GM23338 (cell line): ENCODE data around the gene PASK. TPM values are rescaled to one million over a fixed set of nuclear protein-coding genes. Genes with fewer than 3 reads are reported as not detected.

Experiments used
- ATAC-seq: fragments of 200-7000 bp; cut with Tn5 transposase; 3 replicates; pipeline ENCODE4 v1.9.1; 2020
- DNase-seq: peaks from one replicate; pipeline ENCODE4 v3.0.0-alpha.2; 2015; ENCODE audit warnings: low spot score
- H2AFZ ChIP-seq: fragments of 200-600 bp; sonication (generic); 2 replicates; pipeline ENCODE4 v1.8.0; 2016; ENCODE audit warnings: antibody characterized with exemption, mild to moderate bottlenecking, moderate library complexity
- H3F3A ChIP-seq: fragments of 200-600 bp; sonication (generic); replicated peaks from 2 replicates; pipeline ENCODE4 v1.8.0; 2017; ENCODE audit warnings: antibody characterized with exemption, mixed run types, low read depth
- H3K27ac ChIP-seq: fragments of 200-600 bp; sonication (generic); 2 replicates; pipeline ENCODE4 v1.6.1; 2016; ENCODE audit warnings: low read depth
- H3K27me3 ChIP-seq: fragments of 200-600 bp; sonication (generic); 2 replicates; pipeline ENCODE4 v1.8.0; 2016; ENCODE audit warnings: mild to moderate bottlenecking, mixed run types, moderate library complexity; ENCODE audit not compliant: insufficient read depth
- H3K36me3 ChIP-seq: fragments of 200-600 bp; sonication (generic); 2 replicates; pipeline ENCODE4 v1.8.0; 2016; ENCODE audit warnings: mild to moderate bottlenecking; ENCODE audit not compliant: insufficient read depth
- H3K4me1 ChIP-seq: fragments of 200-600 bp; sonication (generic); 2 replicates; pipeline ENCODE4 v1.8.0; 2016; ENCODE audit warnings: mild to moderate bottlenecking, moderate library complexity; ENCODE audit not compliant: insufficient read depth
- H3K4me2 ChIP-seq: fragments of 200-600 bp; sonication (generic); 2 replicates; pipeline ENCODE4 v1.7.1; 2017; ENCODE audit warnings: mixed run types
- H3K4me3 ChIP-seq: fragments of 200-600 bp; sonication (generic); 2 replicates; pipeline ENCODE4 v1.6.1; 2016; ENCODE audit warnings: mixed run types
- H3K79me2 ChIP-seq: fragments of 200-600 bp; sonication (generic); replicated peaks from 2 replicates; pipeline ENCODE4 v1.8.0; 2017; ENCODE audit warnings: mild to moderate bottlenecking; ENCODE audit not compliant: insufficient read depth
- H3K9me2 ChIP-seq: fragments of 200-600 bp; sonication (generic); 2 replicates; pipeline ENCODE4 v1.8.0; 2017; ENCODE audit not compliant: insufficient read depth
- H4K20me1 ChIP-seq: fragments of 200-600 bp; sonication (generic); replicated peaks from 2 replicates; pipeline ENCODE4 v1.8.0; 2017; ENCODE audit warnings: mild to moderate bottlenecking; ENCODE audit not compliant: insufficient read depth
- H3K27ac Mint-ChIP-seq: 2 replicates; pipeline ENCODE4 v1.8.0; 2020; ENCODE audit warnings: inconsistent platforms, mild to moderate bottlenecking, moderate library complexity, mixed read lengths
- H3K27me3 Mint-ChIP-seq: 3 replicates; pipeline ENCODE4 v1.8.0; 2022; ENCODE audit warnings: low read depth, mild to moderate bottlenecking, moderate library complexity, mixed read lengths, inconsistent platforms; ENCODE audit not compliant: insufficient read depth, poor library complexity
- H3K36me3 Mint-ChIP-seq: 3 replicates; pipeline ENCODE4 v1.8.0; 2021; ENCODE audit warnings: low read depth, mild to moderate bottlenecking, inconsistent platforms, moderate library complexity, mixed read lengths
- H3K4me1 Mint-ChIP-seq: 3 replicates; pipeline ENCODE4 v1.8.0; 2020; ENCODE audit warnings: mild to moderate bottlenecking, inconsistent platforms, mixed read lengths
- H3K4me3 Mint-ChIP-seq: 3 replicates; pipeline ENCODE4 v1.8.0; 2021; ENCODE audit warnings: moderate library complexity, mild to moderate bottlenecking, inconsistent platforms, mixed read lengths
- H3K9me3 Mint-ChIP-seq: 3 replicates; pipeline ENCODE4 v1.8.0; 2020; ENCODE audit warnings: moderate library complexity, mild to moderate bottlenecking, inconsistent platforms, mixed read lengths
- CREB1 ChIP-seq: fragments of 250-450 bp; sonication (Bioruptor Pico); IDR thresholded peaks from 2 replicates; pipeline ENCODE4 v1.5.0; 2020; ENCODE audit warnings: low read depth, mild to moderate bottlenecking, moderate library complexity
- EZH2 ChIP-seq: fragments of 200-600 bp; sonication (generic); IDR thresholded peaks from one replicate; pipeline ENCODE4 v1.8.0; 2017; ENCODE audit warnings: antibody characterized with exemption, mild to moderate bottlenecking, low read depth; ENCODE audit not compliant: unreplicated experiment
- EZH2phosphoT487 ChIP-seq: fragments of 200-600 bp; sonication (generic); IDR thresholded peaks from one replicate; pipeline ENCODE4 v1.8.1; 2018; ENCODE audit warnings: antibody characterized with exemption; ENCODE audit not compliant: unreplicated experiment
- JUNB ChIP-seq: IDR thresholded peaks from one replicate; pipeline ENCODE4 v1.6.1; 2016; ENCODE audit warnings: antibody characterized with exemption; ENCODE audit not compliant: unreplicated experiment
- NANOG ChIP-seq: IDR thresholded peaks from 2 replicates; pipeline ENCODE4 v1.6.1; 2016; ENCODE audit warnings: antibody characterized with exemption, borderline replicate concordance
- POLR2AphosphoS5 ChIP-seq: IDR thresholded peaks from 2 replicates; pipeline ENCODE4 v1.6.1; 2016; ENCODE audit warnings: antibody characterized with exemption, low read depth
- STAT1 ChIP-seq: IDR thresholded peaks from one replicate; pipeline ENCODE4 v1.6.1; 2016; ENCODE audit warnings: antibody characterized with exemption; ENCODE audit not compliant: unreplicated experiment
- ZNF114 ChIP-seq: fragments of 250-450 bp; sonication (Bioruptor Pico); IDR thresholded peaks from 2 replicates; pipeline ENCODE4 v1.5.0; 2020; ENCODE audit warnings: mild to moderate bottlenecking, moderate library complexity
- ZNF331 ChIP-seq: fragments of 250-450 bp; sonication (Bioruptor Pico); IDR thresholded peaks from 2 replicates; pipeline ENCODE4 v1.5.0; 2020; ENCODE audit warnings: low read depth, mild to moderate bottlenecking, moderate library complexity
- polyA plus RNA-seq: library from polyadenylated mRNA; unstranded; fragments of >200 nt; fragmentation: Nextera tagmentation; extraction: Ambion mirVana; gene quantifications from 2 replicates; pipeline ENCODE4 v1.2.1, GENCODE V29; 2016
- total RNA-seq: library from RNA; depleted of rRNA; stranded (reverse); fragments of >200 nt; shearing (Covaris generic); gene quantifications from 2 replicates; pipeline ENCODE4 v1.2.3, GENCODE V29; 2014
- TF ChIP-seq, protein P1 (sequence below): IDR thresholded peaks from 2 replicates; pipeline ENCODE4 v1.6.1; 2016; ENCODE audit warnings: antibody characterized with exemption
- TF ChIP-seq, protein P2 (sequence below), 2 experiments: fragments of 200-600 bp in 1 of 2; sonication (generic) in 1 of 2; conservative IDR thresholded peaks; 2 replicates each; pipeline versions ENCODE4 v1.5.1 to v1.6.1; 2016 to 2017; ENCODE audit warnings: antibody characterized with exemption in 2 of 2, low read depth in 2 of 2, mild to moderate bottlenecking in 2 of 2, moderate library complexity in 1 of 2
- TF ChIP-seq, protein P3 (sequence below): IDR thresholded peaks from one replicate; pipeline ENCODE4 v1.6.1; 2018; ENCODE audit warnings: antibody characterized with exemption; ENCODE audit not compliant: unreplicated experiment
- TF ChIP-seq, protein P4 (sequence below): fragments of 250-450 bp; sonication (Bioruptor Pico); IDR thresholded peaks from 2 replicates; pipeline ENCODE4 v1.5.0; 2020; ENCODE audit warnings: mild to moderate bottlenecking, moderate library complexity

Gene PASK
- total and polyA plus RNA-seq, 2 experiments from 2014 or later: 12.5 to 38.4 TPM

DNA sequence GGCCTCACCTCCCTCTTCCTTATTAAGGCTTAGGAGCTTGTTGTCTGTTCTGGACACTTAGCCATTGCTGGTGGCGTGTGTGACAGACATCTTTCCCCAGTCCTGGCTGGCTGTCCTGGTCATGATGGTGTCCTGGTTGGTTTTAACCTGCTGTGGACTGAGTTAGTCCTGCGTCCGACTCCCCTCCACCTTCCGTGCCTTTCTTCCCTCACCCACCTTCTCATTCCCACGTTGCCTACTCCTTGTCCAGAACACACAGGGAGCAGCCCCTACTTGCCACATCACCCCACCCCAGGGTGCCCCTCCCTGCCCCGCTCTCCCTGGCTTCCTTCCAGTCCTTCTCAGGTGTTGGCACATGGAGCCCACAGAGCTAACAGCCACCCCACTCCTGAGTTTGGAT is 48.7 kb upstream of the PASK start:
- Histone ChIP-seq H4K20me1 (no peaks in the 10 kb centered on the region), H3K4me1 (no peaks in the 10 kb centered on the region), H3K36me3 (no peaks in the 10 kb centered on the region), H3F3A (no peaks in the 10 kb centered on the region), H3K27ac (no peak overlapping the region), H3K9me2 (no peaks in the 10 kb centered on the region), H3K79me2 (no peaks in the 10 kb centered on the region), H3K4me2 (no peak overlapping the region), H3K4me3 (no peak overlapping the region), H2AFZ (no peak overlapping the region), H3K27me3 (no peaks in the 10 kb centered on the region)
- H3K4me1 Mint-ChIP-seq: no peaks in the 10 kb centered on the region
- no peaks in the 10 kb centered on the region; the same call in 2 of the 3 replicates for H3K9me3 Mint-ChIP-seq
- no peak overlapping the region for H3K4me3 Mint-ChIP-seq
- H3K27me3 Mint-ChIP-seq: peaks cover 7% of the 10 kb centered on the region
- no peak overlapping the region for H3K27ac Mint-ChIP-seq
- H3K36me3 Mint-ChIP-seq: no peaks in the 10 kb centered on the region
- ATAC-seq: no peak
- DNase-seq: no peak
- no peak for TF ChIP-seq CREB1 (CRISPR knock-in tag)
- TF ChIP-seq, protein P1, sequence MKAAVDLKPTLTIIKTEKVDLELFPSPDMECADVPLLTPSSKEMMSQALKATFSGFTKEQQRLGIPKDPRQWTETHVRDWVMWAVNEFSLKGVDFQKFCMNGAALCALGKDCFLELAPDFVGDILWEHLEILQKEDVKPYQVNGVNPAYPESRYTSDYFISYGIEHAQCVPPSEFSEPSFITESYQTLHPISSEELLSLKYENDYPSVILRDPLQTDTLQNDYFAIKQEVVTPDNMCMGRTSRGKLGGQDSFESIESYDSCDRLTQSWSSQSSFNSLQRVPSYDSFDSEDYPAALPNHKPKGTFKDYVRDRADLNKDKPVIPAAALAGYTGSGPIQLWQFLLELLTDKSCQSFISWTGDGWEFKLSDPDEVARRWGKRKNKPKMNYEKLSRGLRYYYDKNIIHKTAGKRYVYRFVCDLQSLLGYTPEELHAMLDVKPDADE: no peak
- no peak for TF ChIP-seq EZH2phosphoT487
- no peak for TF ChIP-seq NANOG
- no peak for TF ChIP-seq ZNF114 (CRISPR knock-in tag)
- TF ChIP-seq EZH2: no peak
- TF ChIP-seq, protein P2, sequence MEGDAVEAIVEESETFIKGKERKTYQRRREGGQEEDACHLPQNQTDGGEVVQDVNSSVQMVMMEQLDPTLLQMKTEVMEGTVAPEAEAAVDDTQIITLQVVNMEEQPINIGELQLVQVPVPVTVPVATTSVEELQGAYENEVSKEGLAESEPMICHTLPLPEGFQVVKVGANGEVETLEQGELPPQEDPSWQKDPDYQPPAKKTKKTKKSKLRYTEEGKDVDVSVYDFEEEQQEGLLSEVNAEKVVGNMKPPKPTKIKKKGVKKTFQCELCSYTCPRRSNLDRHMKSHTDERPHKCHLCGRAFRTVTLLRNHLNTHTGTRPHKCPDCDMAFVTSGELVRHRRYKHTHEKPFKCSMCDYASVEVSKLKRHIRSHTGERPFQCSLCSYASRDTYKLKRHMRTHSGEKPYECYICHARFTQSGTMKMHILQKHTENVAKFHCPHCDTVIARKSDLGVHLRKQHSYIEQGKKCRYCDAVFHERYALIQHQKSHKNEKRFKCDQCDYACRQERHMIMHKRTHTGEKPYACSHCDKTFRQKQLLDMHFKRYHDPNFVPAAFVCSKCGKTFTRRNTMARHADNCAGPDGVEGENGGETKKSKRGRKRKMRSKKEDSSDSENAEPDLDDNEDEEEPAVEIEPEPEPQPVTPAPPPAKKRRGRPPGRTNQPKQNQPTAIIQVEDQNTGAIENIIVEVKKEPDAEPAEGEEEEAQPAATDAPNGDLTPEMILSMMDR (conservative IDR thresholded peaks at IDR 0.05; ENCODE audit: low read depth in 2 of 2): no peak
- no peak for TF ChIP-seq JUNB
- TF ChIP-seq ZNF331 (CRISPR knock-in tag): no peak
- TF ChIP-seq, protein P3, sequence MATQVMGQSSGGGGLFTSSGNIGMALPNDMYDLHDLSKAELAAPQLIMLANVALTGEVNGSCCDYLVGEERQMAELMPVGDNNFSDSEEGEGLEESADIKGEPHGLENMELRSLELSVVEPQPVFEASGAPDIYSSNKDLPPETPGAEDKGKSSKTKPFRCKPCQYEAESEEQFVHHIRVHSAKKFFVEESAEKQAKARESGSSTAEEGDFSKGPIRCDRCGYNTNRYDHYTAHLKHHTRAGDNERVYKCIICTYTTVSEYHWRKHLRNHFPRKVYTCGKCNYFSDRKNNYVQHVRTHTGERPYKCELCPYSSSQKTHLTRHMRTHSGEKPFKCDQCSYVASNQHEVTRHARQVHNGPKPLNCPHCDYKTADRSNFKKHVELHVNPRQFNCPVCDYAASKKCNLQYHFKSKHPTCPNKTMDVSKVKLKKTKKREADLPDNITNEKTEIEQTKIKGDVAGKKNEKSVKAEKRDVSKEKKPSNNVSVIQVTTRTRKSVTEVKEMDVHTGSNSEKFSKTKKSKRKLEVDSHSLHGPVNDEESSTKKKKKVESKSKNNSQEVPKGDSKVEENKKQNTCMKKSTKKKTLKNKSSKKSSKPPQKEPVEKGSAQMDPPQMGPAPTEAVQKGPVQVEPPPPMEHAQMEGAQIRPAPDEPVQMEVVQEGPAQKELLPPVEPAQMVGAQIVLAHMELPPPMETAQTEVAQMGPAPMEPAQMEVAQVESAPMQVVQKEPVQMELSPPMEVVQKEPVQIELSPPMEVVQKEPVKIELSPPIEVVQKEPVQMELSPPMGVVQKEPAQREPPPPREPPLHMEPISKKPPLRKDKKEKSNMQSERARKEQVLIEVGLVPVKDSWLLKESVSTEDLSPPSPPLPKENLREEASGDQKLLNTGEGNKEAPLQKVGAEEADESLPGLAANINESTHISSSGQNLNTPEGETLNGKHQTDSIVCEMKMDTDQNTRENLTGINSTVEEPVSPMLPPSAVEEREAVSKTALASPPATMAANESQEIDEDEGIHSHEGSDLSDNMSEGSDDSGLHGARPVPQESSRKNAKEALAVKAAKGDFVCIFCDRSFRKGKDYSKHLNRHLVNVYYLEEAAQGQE: no peak
- TF ChIP-seq POLR2AphosphoS5: no peak
- TF ChIP-seq, protein P4, sequence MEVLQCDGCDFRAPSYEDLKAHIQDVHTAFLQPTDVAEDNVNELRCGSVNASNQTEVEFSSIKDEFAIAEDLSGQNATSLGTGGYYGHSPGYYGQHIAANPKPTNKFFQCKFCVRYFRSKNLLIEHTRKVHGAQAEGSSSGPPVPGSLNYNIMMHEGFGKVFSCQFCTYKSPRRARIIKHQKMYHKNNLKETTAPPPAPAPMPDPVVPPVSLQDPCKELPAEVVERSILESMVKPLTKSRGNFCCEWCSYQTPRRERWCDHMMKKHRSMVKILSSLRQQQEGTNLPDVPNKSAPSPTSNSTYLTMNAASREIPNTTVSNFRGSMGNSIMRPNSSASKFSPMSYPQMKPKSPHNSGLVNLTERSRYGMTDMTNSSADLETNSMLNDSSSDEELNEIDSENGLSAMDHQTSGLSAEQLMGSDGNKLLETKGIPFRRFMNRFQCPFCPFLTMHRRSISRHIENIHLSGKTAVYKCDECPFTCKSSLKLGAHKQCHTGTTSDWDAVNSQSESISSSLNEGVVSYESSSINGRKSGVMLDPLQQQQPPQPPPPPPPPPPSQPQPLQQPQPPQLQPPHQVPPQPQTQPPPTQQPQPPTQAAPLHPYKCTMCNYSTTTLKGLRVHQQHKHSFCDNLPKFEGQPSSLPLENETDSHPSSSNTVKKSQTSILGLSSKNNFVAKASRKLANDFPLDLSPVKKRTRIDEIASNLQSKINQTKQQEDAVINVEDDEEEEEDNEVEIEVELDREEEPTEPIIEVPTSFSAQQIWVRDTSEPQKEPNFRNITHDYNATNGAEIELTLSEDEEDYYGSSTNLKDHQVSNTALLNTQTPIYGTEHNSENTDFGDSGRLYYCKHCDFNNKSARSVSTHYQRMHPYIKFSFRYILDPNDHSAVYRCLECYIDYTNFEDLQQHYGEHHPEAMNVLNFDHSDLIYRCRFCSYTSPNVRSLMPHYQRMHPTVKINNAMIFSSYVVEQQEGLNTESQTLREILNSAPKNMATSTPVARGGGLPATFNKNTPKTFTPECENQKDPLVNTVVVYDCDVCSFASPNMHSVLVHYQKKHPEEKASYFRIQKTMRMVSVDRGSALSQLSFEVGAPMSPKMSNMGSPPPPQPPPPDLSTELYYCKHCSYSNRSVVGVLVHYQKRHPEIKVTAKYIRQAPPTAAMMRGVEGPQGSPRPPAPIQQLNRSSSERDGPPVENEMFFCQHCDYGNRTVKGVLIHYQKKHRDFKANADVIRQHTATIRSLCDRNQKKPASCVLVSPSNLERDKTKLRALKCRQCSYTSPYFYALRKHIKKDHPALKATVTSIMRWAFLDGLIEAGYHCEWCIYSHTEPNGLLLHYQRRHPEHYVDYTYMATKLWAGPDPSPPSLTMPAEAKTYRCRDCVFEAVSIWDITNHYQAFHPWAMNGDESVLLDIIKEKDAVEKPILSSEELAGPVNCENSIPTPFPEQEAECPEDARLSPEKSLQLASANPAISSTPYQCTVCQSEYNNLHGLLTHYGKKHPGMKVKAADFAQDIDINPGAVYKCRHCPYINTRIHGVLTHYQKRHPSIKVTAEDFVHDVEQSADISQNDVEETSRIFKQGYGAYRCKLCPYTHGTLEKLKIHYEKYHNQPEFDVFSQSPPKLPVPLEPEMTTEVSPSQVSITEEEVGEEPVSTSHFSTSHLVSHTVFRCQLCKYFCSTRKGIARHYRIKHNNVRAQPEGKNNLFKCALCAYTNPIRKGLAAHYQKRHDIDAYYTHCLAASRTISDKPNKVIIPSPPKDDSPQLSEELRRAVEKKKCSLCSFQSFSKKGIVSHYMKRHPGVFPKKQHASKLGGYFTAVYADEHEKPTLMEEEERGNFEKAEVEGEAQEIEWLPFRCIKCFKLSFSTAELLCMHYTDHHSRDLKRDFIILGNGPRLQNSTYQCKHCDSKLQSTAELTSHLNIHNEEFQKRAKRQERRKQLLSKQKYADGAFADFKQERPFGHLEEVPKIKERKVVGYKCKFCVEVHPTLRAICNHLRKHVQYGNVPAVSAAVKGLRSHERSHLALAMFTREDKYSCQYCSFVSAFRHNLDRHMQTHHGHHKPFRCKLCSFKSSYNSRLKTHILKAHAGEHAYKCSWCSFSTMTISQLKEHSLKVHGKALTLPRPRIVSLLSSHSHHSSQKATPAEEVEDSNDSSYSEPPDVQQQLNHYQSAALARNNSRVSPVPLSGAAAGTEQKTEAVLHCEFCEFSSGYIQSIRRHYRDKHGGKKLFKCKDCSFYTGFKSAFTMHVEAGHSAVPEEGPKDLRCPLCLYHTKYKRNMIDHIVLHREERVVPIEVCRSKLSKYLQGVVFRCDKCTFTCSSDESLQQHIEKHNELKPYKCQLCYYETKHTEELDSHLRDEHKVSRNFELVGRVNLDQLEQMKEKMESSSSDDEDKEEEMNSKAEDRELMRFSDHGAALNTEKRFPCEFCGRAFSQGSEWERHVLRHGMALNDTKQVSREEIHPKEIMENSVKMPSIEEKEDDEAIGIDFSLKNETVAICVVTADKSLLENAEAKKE (CRISPR knock-in tag): no peak
- no peak for TF ChIP-seq STAT1
